HFFc6 (cell line): ENCODE data around the gene GPR108. TPM values are rescaled to one million over a fixed set of nuclear protein-coding genes. Genes with fewer than 3 reads are reported as not detected.
"Not testable (repeated sequence)": the region's sequence is repeated elsewhere in the genome, so short reads cannot be mapped to it uniquely, and the experiment has no call there.

Experiments
- DNase-seq: peaks from one replicate; pipeline ENCODE4 v3.0.0-alpha.2; 2018
- H3K27ac Mint-ChIP-seq: 2 replicates; pipeline ENCODE4 v1.8.0; 2020; ENCODE audit warnings: mild to moderate bottlenecking, mixed read lengths
- H3K27me3 Mint-ChIP-seq: 2 replicates; pipeline ENCODE4 v1.8.0; 2021; ENCODE audit warnings: mild to moderate bottlenecking, moderate library complexity, mixed read lengths; ENCODE audit not compliant: insufficient read depth
- H3K36me3 Mint-ChIP-seq: 2 replicates; pipeline ENCODE4 v1.8.0; 2021; ENCODE audit warnings: low read depth, mixed read lengths
- H3K4me1 Mint-ChIP-seq: 2 replicates; pipeline ENCODE4 v1.8.0; 2020; ENCODE audit warnings: low read depth, mixed read lengths
- H3K4me3 Mint-ChIP-seq: 2 replicates; pipeline ENCODE4 v1.8.0; 2020; ENCODE audit warnings: mild to moderate bottlenecking, moderate library complexity, mixed read lengths
- H3K9me3 Mint-ChIP-seq: 2 replicates; pipeline ENCODE4 v1.8.0; 2020; ENCODE audit warnings: mild to moderate bottlenecking, mixed read lengths
- total RNA-seq, 6 experiments: library from RNA; stranded (reverse); fragmentation: NEBNext Ultra II Directional; extraction: Animal tissue kit (Norgen Biotek cat#: 25700); gene quantifications; 2 replicates in 1 of 6; 3 replicates in 5 of 6; pipeline ENCODE4 v1.2.3, GENCODE V29; 2021
- TF ChIP-seq, protein P1 (sequence below): fragments of 200-600 bp; sonication (generic); IDR thresholded peaks from 2 replicates; pipeline ENCODE4 v1.5.0; 2021; ENCODE audit warnings: antibody characterized with exemption, mild to moderate bottlenecking

GPR108 gene
- total RNA-seq, 6 experiments from 2014 or later: 52.2 to 60.5 (median 56.4) TPM

- DNase-seq: no peak
- H3K36me3 Mint-ChIP-seq: peaks cover 11% of the 10 kb centered on the region
- TF ChIP-seq, protein P1, sequence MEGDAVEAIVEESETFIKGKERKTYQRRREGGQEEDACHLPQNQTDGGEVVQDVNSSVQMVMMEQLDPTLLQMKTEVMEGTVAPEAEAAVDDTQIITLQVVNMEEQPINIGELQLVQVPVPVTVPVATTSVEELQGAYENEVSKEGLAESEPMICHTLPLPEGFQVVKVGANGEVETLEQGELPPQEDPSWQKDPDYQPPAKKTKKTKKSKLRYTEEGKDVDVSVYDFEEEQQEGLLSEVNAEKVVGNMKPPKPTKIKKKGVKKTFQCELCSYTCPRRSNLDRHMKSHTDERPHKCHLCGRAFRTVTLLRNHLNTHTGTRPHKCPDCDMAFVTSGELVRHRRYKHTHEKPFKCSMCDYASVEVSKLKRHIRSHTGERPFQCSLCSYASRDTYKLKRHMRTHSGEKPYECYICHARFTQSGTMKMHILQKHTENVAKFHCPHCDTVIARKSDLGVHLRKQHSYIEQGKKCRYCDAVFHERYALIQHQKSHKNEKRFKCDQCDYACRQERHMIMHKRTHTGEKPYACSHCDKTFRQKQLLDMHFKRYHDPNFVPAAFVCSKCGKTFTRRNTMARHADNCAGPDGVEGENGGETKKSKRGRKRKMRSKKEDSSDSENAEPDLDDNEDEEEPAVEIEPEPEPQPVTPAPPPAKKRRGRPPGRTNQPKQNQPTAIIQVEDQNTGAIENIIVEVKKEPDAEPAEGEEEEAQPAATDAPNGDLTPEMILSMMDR: no peak
- H3K27me3 Mint-ChIP-seq: peaks cover 3% of the 10 kb centered on the region; the same call in 1 of the 2 replicates
- no peak overlapping the region for H3K4me3 Mint-ChIP-seq
- H3K4me1 Mint-ChIP-seq: no peaks in the 10 kb centered on the region
- H3K27ac Mint-ChIP-seq: no peak overlapping the region
- H3K9me3 Mint-ChIP-seq: no peaks in the 10 kb centered on the region
Measured at GRCh38 chr19:6754136-6754535, 16.8 kb upstream of the GPR108 start.

DNA sequence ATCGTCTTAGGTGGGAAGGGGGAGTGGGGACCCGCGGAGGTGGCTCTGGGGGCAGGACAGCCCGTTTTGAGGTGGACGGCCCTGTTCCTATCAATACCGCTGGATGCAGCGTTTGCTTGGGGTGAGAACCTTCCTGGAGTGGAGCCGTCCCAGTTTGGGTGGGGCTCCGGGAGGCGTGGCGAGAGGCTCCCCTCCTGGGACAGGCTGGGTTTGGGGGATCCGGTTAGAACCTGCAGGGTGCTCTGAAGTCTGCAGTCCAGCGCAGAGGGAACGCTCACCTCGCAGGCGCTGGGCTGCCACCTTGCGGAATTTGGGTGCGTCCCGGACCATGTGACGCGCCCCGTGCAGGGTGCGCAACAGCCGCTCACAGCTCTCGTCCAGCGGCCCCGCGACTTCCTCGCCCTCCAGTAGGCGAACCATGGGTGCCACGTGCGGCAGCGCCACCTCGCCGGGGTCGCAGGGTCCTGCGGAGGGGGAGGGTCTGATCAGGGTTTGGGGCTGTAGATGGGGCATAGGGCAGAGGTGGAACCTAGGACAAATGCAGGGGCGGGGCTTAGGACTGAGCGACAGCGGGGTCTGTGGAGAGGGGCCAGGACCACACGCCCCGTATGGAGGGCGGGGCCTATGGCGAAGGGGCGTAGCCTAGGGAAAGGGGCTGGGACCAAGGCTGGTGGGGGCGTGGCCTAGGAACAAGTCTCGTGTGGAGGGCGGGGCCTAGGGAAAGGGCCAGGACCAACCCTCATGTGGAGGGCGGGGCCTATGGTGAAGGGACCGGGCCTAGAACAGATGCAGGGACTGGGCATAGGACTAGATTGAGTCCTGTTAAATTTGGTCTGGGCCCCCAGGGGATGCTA lies 16.0 kb upstream of the GPR108 start:
- peak; percentile 64 for DNase-seq
- TF ChIP-seq, protein P1: peak; percentile 71
- Mint-ChIP-seq H3K27ac (peak overlapping the region; percentile 68), H3K9me3 (no peaks in the 10 kb centered on the region), H3K36me3 (peaks cover 19% of the 10 kb centered on the region), H3K27me3 (peaks cover 2% of the 10 kb centered on the region; the same call in 1 of the 2 replicates), H3K4me3 (peak overlapping the region; percentile 69), H3K4me1 (no peaks in the 10 kb centered on the region)

DNA sequence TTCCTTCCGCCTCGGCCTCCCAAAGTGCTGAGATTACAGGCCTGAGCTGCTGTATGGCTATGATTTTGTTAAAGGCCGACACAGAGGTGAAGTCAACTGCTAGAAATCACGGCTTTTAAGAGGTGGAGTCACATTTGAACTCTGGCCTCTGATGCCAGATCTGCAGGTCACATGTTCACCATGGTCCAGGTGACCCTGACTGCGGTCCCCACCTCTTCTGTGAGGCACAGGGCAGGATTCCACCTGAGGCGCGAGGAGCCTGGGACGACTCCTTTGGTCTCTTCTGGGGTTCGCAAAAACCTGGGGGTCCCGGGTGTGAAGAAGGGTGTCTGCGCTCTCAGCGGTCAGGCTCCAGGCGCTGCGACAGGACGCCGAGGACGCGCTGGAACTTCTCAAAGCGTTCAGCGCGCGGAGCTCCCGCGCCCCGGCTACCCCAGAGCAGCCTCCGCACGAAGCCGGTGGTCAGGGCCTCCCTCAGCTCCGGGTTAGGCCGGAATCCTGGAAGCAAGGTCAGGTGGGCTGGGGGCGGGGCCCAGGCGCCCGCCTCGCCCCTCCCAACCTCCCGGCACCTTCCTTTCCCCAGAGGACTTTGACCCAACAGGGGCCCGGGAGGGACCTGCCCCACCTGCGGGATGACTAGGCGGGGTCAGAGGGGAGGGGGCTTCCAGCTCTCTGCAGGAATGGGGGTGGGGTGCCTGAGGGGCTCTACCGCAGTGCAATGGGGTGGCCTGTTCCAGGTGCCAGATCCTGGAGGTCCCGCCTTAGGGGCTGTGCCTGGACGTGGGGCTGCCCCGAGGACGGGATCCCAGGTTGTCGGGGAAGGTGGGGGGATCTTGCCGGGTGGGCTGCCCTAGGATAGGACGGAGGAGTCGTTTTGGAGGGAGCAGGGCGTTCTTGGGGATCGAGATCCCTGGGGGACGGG lies 15.1 kb upstream of the GPR108 start:
- Mint-ChIP-seq H3K9me3 (no peaks in the 10 kb centered on the region), H3K27ac (peak overlapping the region; percentile 68), H3K36me3 (peaks cover 19% of the 10 kb centered on the region), H3K27me3 (no peaks in the 10 kb centered on the region), H3K4me3 (peak overlapping the region; percentile 69), H3K4me1 (no peaks in the 10 kb centered on the region)
- DNase-seq: no peak
- TF ChIP-seq, protein P1: no peak

GRCh38 chr19:6751189-6751588 lies 13.8 kb upstream of the GPR108 start:
- TF ChIP-seq, protein P1: no peak
- no peaks in the 10 kb centered on the region for H3K27me3 Mint-ChIP-seq
- no peak for DNase-seq
- no peak overlapping the region for H3K4me3 Mint-ChIP-seq
- H3K27ac Mint-ChIP-seq: no peak overlapping the region
- peaks cover 19% of the 10 kb centered on the region for H3K36me3 Mint-ChIP-seq
- H3K4me1 Mint-ChIP-seq: no peaks in the 10 kb centered on the region
- no peaks in the 10 kb centered on the region for H3K9me3 Mint-ChIP-seq

- Mint-ChIP-seq H3K27me3 (peaks cover 2% of the 10 kb centered on the region; the same call in 1 of the 2 replicates), H3K36me3 (peaks cover 26% of the 10 kb centered on the region), H3K27ac (no peak overlapping the region), H3K4me3 (no peak overlapping the region), H3K9me3 (no peaks in the 10 kb centered on the region), H3K4me1 (peaks cover 9% of the 10 kb centered on the region)
- DNase-seq: no peak
- TF ChIP-seq, protein P1: no peak
Measured at GRCh38 chr19:6750062-6750461, 12.7 kb upstream of the GPR108 start.

GRCh38 chr19:6748543-6748942 lies 11.2 kb upstream of the GPR108 start:
- H3K9me3 Mint-ChIP-seq, H3K4me3 Mint-ChIP-seq, H3K27ac Mint-ChIP-seq, DNase-seq, H3K27me3 Mint-ChIP-seq: not testable (repeated sequence)
- Mint-ChIP-seq H3K4me1 (peaks cover 24% of the 10 kb centered on the region), H3K36me3 (peaks cover 35% of the 10 kb centered on the region)
